ENCODE measurements around the gene ZRANB3.

DNA sequence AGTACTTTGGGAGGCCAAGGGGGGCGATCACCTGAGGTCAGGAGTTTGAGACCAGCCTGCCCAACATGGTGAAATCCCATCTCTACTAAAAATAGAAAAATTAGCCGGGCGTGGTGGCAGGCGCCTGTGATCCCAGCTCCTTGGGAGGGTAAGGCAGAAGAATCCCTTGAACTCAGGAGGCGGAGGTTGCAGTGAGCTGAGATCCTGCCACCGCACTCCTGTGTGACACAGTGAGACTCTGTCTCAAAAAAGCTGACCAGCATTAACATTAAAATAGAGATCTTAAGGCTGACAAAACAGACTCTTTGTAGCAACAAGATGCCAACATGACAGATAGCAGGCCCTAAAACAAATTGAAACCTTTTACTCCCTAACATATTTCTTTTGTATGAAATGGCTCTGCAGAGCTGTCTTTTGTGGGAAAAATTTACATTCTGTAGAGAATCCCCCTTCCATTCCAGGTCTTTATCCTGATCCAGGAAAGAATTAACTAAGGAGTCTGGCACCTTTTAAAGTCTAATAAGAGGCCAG lies 265.0 kb downstream of the ZRANB3 start:
- TF ChIP-seq, protein P1, sequence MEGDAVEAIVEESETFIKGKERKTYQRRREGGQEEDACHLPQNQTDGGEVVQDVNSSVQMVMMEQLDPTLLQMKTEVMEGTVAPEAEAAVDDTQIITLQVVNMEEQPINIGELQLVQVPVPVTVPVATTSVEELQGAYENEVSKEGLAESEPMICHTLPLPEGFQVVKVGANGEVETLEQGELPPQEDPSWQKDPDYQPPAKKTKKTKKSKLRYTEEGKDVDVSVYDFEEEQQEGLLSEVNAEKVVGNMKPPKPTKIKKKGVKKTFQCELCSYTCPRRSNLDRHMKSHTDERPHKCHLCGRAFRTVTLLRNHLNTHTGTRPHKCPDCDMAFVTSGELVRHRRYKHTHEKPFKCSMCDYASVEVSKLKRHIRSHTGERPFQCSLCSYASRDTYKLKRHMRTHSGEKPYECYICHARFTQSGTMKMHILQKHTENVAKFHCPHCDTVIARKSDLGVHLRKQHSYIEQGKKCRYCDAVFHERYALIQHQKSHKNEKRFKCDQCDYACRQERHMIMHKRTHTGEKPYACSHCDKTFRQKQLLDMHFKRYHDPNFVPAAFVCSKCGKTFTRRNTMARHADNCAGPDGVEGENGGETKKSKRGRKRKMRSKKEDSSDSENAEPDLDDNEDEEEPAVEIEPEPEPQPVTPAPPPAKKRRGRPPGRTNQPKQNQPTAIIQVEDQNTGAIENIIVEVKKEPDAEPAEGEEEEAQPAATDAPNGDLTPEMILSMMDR (conservative IDR thresholded peaks at IDR 0.05; ENCODE audit: low read depth in 2 of 2): no peak
- TF ChIP-seq EZH2phosphoT487 (IDR thresholded peaks at IDR 0.05; ENCODE audit: unreplicated experiment): no peak

All from GM23338 (cell line).